PC-3 (cell line): Measurements from ENCODE around the gene LMNTD1. TPM values are rescaled to one million over a fixed set of nuclear protein-coding genes. Genes with fewer than 3 reads are reported as not detected.

Source experiments
- ATAC-seq: fragments of 200-7000 bp; cut with Tn5 transposase; 2 replicates; pipeline ENCODE4 v1.9.1; 2020; ENCODE audit warnings: mild to moderate bottlenecking, moderate library complexity
- BruUV-seq: library from RNA; stranded (reverse); fragments of 400-500 nt; replicated peaks from 2 replicates; lab custom pipeline; 2021; lab: Mats Ljungman, UMichigan
- CTCF ChIA-PET: fragments of 300-600 bp; sonication (Branson Sonifier 250); formaldehyde crosslinking; loops from one replicate; lab custom pipeline; 2022; ENCODE audit warnings: antibody characterized with exemption; lab: Charles Lee
- POLR2A ChIA-PET: fragments of 300-600 bp; sonication (Branson Sonifier 250); formaldehyde crosslinking; loops from one replicate; lab custom pipeline; 2022; ENCODE audit warnings: antibody characterized with exemption; ENCODE audit not compliant: unreplicated experiment; lab: Charles Lee
- DNase-seq: peaks from one replicate; pipeline ENCODE4 v3.0.0-alpha.2; 2015
- H2AFZ ChIP-seq: fragments of 300-600 bp; sonication (generic); 2 replicates; pipeline ENCODE4 v1.6.0; 2016; ENCODE audit warnings: antibody characterized with exemption, low read length
- H3F3A ChIP-seq: fragments of 300-600 bp; sonication (generic); one replicate; pipeline ENCODE4 v1.6.0; 2017; ENCODE audit warnings: antibody characterized with exemption, low read length, control low read depth, mild to moderate bottlenecking; ENCODE audit not compliant: unreplicated experiment
- H3K27ac ChIP-seq: fragments of 300-600 bp; sonication (generic); 2 replicates; pipeline ENCODE4 v1.5.1; 2016; ENCODE audit warnings: mild to moderate bottlenecking, low read length
- H3K27me3 ChIP-seq: fragments of 300-600 bp; sonication (generic); 2 replicates; pipeline ENCODE4 v1.6.1; 2016; ENCODE audit warnings: low read length, mixed read lengths
- H3K36me3 ChIP-seq: fragments of 300-600 bp; sonication (generic); 2 replicates; pipeline ENCODE4 v1.6.1; 2016; ENCODE audit warnings: low read depth, mixed run types, low read length, mixed read lengths
- H3K4me1 ChIP-seq: fragments of 300-600 bp; sonication (generic); 2 replicates; pipeline ENCODE4 v1.5.1; 2016; ENCODE audit warnings: low read length; ENCODE audit not compliant: insufficient read depth
- H3K4me2 ChIP-seq: fragments of 300-600 bp; sonication (generic); 2 replicates; pipeline ENCODE4 v1.6.0; 2016; ENCODE audit warnings: low read length
- H3K4me3 ChIP-seq: fragments of 300-600 bp; sonication (generic); 2 replicates; pipeline ENCODE4 v1.5.1; 2016; ENCODE audit warnings: mild to moderate bottlenecking, low read length, mixed read lengths
- H3K79me2 ChIP-seq: fragments of 300-600 bp; sonication (generic); 2 replicates; pipeline ENCODE4 v1.6.1; 2017; ENCODE audit warnings: low read length, mixed read lengths
- H3K9ac ChIP-seq: fragments of 300-600 bp; sonication (generic); 2 replicates; pipeline ENCODE4 v1.6.0; 2016; ENCODE audit warnings: mild to moderate bottlenecking, low read length
- H3K9me2 ChIP-seq: fragments of 300-600 bp; sonication (generic); replicated peaks from 2 replicates; pipeline ENCODE4 v1.6.1; 2016; ENCODE audit warnings: mixed run types, low read length, mixed read lengths
- H3K9me3 ChIP-seq: fragments of 300-600 bp; sonication (generic); 2 replicates; pipeline ENCODE4 v1.6.1; 2016; ENCODE audit warnings: low read length, mixed read lengths
- H4K20me1 ChIP-seq: fragments of 300-600 bp; sonication (generic); 2 replicates; pipeline ENCODE4 v1.6.1; 2016; ENCODE audit warnings: low read length, mixed read lengths
- CTCF ChIP-seq: fragments of 300-600 bp; sonication (generic); conservative IDR thresholded peaks from 2 replicates; pipeline ENCODE4 v1.5.1; 2017; ENCODE audit warnings: antibody characterized with exemption, low read depth, mild to moderate bottlenecking, low read length
- EZH2 ChIP-seq: fragments of 300-600 bp; sonication (generic); IDR thresholded peaks from one replicate; pipeline ENCODE4 v1.6.1; 2017; ENCODE audit warnings: antibody characterized with exemption, mild to moderate bottlenecking, low read length; ENCODE audit not compliant: unreplicated experiment
- EZH2phosphoT487 ChIP-seq: fragments of 300-600 bp; sonication (generic); IDR thresholded peaks from 2 replicates; pipeline ENCODE4 v1.6.1; 2018; ENCODE audit warnings: mild to moderate bottlenecking, antibody characterized with exemption, low read length, borderline replicate concordance
- intact Hi-C: fragments of 100-400 bp; cut with micrococcal nuclease; formaldehyde crosslinking; loops from 2 replicates; pipeline ENCODE4 v1.9.0; 2023
- total RNA-seq: library from RNA; depleted of rRNA; stranded (reverse); fragments of >200 nt; gene quantifications from 2 replicates; pipeline ENCODE4 v1.2.3, GENCODE V29; 2014

Gene LMNTD1
- total RNA-seq, 1 experiment from 2014 or later: not detected

GRCh38 chr12:25524366-25524765, 28.7 kb downstream of the LMNTD1 start:
- CTCF ChIA-PET: no interaction called here
- Histone ChIP-seq H3K4me1 (no peaks in the 10 kb centered on the region), H3K9me3 (no peaks in the 10 kb centered on the region), H3F3A (no peaks in the 10 kb centered on the region), H3K4me3 (no peak overlapping the region), H2AFZ (no peak overlapping the region), H4K20me1 (no peaks in the 10 kb centered on the region), H3K36me3 (no peaks in the 10 kb centered on the region), H3K4me2 (no peak overlapping the region), H3K27ac (no peak overlapping the region), H3K27me3 (no peaks in the 10 kb centered on the region), H3K79me2 (no peaks in the 10 kb centered on the region), H3K9ac (no peak overlapping the region), H3K9me2 (no peaks in the 10 kb centered on the region)
- intact Hi-C loops: no loop called here
- TF ChIP-seq EZH2phosphoT487 (no peak), CTCF (no peak), EZH2 (no peak)
- no TSS peak for BruUV-seq
- ATAC-seq: no peak
- DNase-seq: no peak
- POLR2A ChIA-PET: no interaction called here

GRCh38 chr12:25521625-25522256, 31.3 kb downstream of the LMNTD1 start:
- no peak for ATAC-seq
- H3K4me2 ChIP-seq: no peak overlapping the region
- no peak overlapping the region for H2AFZ ChIP-seq
- no peaks in the 10 kb centered on the region for H4K20me1 ChIP-seq
- no peaks in the 10 kb centered on the region for H3K27me3 ChIP-seq
- no peak overlapping the region for H3K9ac ChIP-seq
- no peaks in the 10 kb centered on the region for H3K9me2 ChIP-seq
- POLR2A ChIA-PET: no interaction called here
- H3F3A ChIP-seq: no peaks in the 10 kb centered on the region
- H3K9me3 ChIP-seq: no peaks in the 10 kb centered on the region
- H3K36me3 ChIP-seq: no peaks in the 10 kb centered on the region
- CTCF ChIA-PET: no interaction called here
- no peak overlapping the region for H3K4me3 ChIP-seq
- H3K79me2 ChIP-seq: no peaks in the 10 kb centered on the region
- DNase-seq: no peak
- intact Hi-C loops: no loop called here
- no peak for TF ChIP-seq EZH2
- no peak for TF ChIP-seq CTCF
- TF ChIP-seq EZH2phosphoT487: no peak
- H3K4me1 ChIP-seq: 0 out of 2 replicates have a peak, but pooled peaks cover 3% of the 10 kb centered on the region
- H3K27ac ChIP-seq: no peak overlapping the region
- BruUV-seq: no TSS peak

GRCh38 chr12:25518512-25518911, 34.6 kb downstream of the LMNTD1 start:
- intact Hi-C loops: no loop called here
- CTCF ChIA-PET: no interaction called here
- Histone ChIP-seq H4K20me1 (no peaks in the 10 kb centered on the region), H3K9ac (no peak overlapping the region), H3K79me2 (no peaks in the 10 kb centered on the region), H3K36me3 (no peaks in the 10 kb centered on the region), H3K9me3 (no peaks in the 10 kb centered on the region), H3K27me3 (no peaks in the 10 kb centered on the region), H2AFZ (no peak overlapping the region), H3K27ac (no peak overlapping the region), H3K4me2 (no peak overlapping the region), H3K9me2 (no peaks in the 10 kb centered on the region), H3K4me3 (no peak overlapping the region), H3K4me1 (0 out of 2 replicates have a peak, but pooled peaks cover 3% of the 10 kb centered on the region), H3F3A (no peaks in the 10 kb centered on the region)
- ATAC-seq (peak; percentile 33; the same call in 1 of the 2 replicates), DNase-seq (no peak)
- POLR2A ChIA-PET: no interaction called here
- TF ChIP-seq EZH2phosphoT487: no peak
- TF ChIP-seq CTCF: no peak
- no peak for TF ChIP-seq EZH2
- BruUV-seq: no TSS peak
